ENCODE data around the gene TTLL12.
"Not testable (repeated sequence)": the region's sequence is repeated elsewhere in the genome, so short reads cannot be mapped to it uniquely, and the experiment has no call there.

Gene TTLL12

DNA sequence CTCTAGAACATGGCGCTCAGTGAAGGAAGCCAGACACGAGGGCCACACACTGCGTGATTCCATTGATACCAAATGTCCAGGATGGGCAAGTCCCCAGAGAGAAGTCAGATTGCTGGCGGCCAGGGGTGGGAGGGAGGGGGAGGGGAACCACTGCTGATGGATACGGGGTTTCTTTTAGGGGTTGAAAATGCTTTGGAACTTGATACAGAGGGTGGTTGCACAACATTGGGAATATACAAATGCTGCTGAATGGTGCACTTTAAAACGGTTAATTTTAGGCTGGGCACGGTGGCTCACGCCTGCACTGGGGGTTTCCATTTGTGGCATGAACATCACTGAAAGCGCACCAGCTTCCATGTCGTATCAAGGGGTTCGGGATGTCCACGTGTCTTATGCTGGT is 30.5 kb downstream of the TTLL12 start:
- DNase-seq, result no peak

DNA sequence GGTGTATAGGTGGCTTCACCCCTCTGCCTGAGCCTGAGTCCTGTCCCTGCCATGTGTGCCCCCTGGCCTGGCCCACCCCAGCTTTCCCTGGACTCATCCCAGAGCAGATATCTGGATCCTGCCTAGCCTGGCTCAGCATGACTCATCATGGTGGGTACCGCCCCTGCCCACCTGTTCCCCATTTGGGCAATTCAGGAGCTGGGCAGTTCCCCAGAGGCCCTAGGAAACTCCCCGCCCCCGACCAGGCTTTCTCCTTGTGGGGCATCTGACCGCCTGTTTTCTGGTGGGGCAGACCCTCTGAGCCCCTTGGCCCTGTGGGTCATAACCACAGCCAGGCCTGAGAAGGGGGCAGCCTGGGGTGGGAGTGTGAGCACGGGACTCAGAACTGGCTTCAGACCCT is 31.1 kb downstream of the TTLL12 start:
- no peak for DNase-seq

DNA sequence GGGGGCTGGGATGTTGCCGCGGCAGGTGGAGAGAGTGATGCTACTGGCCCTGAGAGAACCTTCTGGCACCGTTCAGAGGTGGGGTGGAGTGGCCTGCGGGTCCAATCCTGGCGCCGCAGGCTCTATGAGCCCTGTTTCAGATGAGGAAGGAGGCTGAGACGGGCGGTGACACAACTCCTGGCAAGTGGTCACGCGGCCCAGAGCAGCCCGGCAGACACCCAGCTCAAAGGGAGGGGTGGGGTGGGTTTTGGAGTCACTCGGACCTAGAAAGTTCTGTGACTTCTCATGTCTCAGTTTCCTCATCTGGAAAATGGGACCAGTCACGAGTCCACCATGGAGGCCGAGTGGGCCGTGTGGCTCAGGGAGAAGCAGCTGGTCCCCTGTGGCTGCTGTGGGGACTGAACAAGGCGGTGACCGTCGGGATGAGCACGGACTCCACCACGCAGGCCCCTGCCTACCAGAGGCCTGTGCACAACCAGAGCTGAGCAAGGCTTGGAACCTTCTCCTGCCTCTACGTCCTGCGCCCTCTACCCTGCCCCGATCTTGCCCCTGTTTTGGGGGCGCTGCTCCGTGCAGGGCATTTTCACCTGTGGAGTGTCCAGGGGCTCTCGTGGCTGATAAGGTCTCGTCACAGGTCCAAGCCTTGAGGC is 31.9 kb downstream of the TTLL12 start:
- DNase-seq, result peak in 3 of 58 donors; percentile 14 to 19 (median 18)

DNA sequence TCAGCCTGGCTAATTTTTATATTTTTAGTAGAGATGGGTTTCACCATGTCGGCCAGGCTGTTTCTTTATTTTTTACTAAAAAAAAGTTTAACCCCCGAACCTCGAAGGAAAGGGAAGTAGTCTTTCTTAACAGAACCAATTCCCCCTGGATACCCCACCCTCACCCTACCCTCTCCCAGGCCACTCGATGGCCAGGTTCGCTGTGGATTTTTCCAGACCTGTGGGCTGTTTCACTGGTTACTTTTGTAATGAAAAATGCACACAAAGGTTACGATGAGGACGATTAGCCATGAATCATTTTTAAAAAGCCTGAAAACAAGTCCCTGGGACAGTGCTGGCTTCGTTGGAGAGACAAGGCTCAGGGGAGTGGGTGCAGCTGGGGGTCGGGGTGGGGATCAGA is 33.0 kb downstream of the TTLL12 start:
- DNase-seq, result no peak

DNA sequence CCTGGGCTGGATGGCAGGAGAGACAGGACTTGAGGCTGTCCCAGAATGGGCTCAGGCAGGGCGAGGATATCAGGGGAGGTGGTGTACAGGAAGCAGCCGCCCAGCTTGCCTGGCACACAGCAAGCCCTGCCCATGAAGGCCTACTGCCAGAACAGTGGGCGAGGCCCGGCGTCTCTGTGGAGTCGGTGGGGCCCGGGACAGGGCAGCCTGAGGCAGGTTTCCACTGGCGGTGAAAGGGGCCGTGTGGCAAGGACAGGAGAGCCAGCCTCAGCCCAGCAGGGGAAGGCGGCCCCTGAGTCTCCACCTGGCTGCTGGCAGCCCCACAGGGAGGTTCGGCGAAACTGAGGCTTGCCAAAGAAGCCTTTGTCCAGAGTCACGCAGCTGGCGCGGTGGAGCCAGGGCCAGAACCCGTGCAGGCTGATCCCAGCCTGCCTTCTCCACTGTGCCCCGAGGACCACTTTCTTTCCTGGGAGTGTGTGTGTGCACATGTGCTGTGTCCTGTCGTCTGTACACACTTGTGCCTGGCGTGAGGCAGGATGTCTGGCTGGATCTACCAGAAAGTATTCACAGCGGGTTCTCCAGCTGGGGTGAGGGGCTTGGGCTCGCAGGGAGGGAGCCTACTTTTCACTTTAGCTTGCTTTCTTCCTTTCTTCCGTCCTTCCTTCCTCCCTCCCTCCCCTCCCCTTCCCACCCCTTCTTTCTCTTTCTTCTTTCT is 34.4 kb downstream of the TTLL12 start:
- peak in 37 of 58 donors; percentile 9 to 82 (median 41) for DNase-seq

DNA sequence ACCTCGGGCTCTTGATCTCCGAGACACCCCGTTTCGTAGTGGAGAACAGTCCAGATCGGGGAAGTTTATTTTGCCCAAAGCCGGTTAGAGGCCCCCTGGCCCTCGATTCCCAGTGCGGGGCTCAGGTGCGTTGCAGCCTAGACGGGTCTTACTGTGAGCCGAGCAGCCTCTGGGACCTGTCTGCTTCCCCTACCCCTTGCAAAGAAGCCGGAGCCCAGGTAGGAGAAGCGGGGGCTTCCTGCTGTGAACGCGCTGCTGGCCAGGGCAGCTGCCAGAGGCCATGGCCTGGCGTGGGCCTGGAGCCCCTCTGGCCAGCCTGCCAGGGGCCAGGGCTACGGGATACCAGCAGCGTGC is 35.0 kb downstream of the TTLL12 start:
- peak in 2 of 58 donors; percentile 35 to 53 for DNase-seq

DNA sequence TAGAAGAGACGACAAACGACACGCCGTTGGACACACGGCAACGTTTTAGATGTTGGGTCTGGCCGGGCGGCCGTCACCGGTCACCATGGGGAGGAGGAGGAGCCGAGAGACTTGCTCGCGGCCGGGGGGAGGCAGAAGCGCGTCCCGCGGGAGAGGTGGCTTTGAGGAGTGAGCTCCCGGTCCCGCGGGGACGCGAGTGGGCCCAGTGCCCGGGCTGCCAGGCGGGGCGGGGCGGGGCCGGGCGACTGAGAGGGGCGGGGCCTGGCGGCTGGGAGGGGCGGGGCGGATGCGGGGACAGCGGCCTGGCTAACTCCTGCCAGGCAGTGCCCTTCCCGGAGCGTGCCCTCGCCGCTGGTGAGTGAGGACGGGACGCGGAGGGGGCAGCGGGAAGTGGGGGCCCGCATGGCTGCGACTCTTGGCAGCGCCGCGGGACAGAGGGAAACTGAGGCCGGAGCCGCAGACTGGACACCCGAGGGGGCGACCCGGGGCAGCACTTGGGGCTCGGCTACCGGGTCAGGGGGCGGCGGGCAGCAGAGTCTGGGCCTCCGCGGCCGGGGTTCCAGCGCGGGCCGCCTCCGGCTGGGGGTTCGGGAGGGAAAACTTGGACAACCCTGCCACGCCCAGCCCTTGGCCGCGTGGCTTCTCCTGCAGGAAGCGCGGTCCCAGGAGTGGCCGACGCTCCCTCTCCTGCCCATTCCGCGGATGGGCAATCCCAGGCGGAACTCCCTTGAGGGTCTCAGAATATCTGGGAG is 35.5 kb downstream of the TTLL12 start, which contains the start of gene TSPO:
Gene TSPO, plus strand, starts transcription at position 309 of the 752 bp plus-strand sequence. CDS start 7,680 bp downstream, outside the sequence.
- DNase-seq, result peak in 54 of 58 donors; percentile 17 to 89 (median 70)

DNA sequence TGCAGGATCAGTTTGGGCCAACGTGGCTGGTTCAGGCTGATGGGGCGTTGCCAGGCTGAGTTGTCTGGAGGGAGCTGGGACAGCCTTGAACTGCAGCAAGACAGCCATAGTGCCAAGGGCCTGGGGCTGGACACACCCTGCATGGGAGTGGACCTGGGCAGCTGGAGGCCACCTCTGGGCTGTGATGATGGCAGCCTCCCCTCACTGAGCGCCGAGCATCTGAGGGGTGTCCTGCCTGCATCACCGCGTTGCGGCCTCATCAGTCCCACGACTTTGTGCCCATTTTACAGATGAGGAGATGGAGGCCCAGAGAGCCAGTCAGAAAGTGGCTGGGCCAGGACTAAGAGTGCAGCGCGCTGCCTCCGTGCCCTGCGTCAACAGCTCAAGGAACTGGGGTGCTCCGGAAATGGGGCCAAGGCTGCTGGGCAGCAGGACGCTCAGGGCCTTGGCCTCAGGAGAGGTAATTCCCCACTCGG is 36.2 kb downstream of the TTLL12 start:
- DNase-seq, result no peak

DNA sequence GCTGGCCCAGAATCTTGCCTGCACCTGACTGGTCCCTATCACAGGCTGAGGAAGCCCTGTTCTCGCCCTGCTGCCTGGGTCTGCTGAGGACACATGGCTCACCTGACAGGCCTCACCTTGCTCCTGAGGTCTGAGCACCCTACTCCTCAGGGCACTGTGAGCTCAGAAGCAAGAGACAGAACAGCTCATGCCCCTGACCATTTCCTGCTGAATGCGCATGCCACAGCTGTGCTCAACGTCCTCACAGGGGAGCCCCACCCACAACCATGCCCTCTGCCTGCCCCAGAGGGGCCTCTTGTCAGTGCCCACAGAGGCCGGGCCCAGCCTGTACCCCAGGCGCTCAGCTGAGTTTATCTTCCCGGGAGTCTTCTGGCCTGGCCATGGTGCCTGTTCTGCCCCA is 38.4 kb downstream of the TTLL12 start:
- DNase-seq, result peak in 1 of 58 donors; percentile 6

DNA sequence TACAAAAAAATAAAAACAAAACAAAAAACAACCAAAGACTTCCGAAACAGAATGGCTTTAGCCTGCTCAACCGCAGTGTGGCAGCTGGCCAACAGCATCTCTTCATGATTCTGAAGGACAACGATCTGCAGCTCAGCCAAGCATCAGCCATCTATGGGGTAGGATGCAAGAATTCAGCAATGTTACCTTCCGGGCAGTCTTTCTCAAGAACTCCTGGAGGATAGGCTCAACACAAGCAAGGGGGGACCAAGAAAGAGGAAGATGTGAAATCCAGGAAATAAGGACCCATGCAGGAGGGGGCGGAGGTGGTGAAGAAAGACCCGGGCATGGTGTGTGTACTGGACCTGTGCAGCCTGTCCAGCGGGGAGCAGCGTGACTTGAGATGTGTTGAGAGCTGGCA is 39.1 kb downstream of the TTLL12 start:
- peak in 4 of 58 donors; percentile 6 to 52 (median 8) for DNase-seq

DNA sequence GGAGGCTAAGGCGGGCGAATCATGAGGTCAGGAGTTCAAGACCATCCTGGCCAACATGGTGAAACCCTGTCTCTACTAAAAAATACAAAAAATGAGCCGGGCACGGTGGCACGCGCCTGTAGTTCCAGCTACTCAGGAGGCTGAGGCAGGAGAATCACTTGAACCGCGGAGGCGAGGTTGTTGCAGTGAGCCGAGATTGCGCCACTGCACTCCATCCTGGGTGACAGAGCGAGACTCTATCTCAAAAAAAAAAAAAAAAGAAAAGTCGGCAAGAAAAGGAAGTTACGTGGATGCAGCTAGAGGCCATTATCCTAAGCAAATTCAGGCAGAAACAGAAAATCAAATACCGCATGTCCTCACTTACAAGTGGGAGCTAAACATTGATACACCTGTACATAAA is 40.6 kb downstream of the TTLL12 start:
- not testable (repeated sequence) for DNase-seq

DNA sequence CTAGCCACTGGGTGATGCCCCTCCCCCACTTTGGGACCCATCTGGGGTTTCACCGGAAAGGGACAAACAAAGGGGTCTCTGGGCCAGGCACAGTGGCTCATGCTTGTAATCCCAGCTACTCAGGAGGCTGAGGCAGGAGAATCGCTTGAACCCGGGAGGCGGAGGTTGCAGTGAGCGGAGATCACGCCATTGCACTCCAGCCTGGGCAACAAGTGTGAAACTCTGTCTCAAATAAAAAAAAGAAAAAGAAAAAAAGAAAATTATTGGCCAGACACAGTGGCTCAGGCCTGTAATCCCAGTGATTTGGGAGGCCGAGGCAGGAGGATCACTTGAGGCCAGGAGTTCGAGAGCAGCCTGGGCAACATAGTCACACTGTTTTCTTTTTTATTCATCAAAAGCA is 41.6 kb downstream of the TTLL12 start:
- not testable (repeated sequence) for DNase-seq

DNA sequence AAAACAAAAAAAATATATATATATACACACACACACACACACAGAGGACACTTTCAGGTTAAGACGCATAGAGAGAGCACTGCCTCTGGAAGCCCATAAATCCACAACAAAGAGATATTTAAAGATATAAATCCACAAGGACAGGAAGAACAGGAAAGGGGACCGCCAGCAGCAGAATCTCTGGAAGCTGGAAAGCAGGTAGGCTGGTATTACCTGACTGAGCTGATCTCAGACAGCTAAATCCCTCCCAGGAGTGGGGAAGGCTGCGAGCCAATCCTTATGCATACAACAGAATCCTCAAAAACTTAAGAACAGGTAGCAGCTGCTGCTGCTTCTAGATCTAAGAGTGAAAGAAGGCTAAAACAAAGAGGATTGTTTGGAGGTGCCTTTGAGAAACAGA is 42.0 kb downstream of the TTLL12 start:
- DNase-seq, result no peak

DNA sequence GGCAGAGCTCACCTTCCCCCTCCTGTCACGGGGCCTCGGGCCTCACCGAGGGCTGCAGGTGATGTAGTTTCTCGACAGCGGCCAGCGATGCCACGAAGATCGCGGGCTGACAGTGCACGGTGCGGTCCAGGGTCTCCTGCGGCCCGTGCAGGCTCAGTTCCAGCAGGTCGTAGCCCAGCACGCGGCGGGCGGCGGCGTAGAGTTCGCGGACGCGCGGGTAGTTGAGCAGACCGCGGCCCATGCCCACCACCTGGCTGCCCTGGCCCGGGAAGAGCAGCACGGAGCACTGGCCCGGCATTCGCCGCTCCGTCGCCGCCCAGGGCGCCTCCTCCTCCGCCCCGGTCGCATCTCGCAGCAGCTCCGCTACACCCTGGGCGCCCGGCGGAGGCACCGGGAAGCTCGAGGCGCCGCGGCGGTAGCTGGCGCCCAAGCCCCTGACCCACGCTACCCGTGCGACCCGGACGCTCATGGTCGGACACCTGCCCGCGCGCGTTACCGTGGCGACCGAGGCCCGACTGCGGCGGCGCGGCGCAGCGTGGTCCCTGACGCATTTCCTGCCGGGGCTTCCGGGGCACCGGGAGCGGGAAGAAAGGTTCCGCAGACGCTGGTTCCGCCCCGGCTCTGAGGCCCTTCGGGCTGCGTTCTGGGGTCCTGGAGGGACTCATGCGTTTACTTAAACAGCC is 43.9 kb downstream of the TTLL12 start, which contains the start of gene MCAT:
Gene MCAT, minus strand, starts transcription at position 519 of the 683 bp plus-strand sequence. Its CDS starts 50 bp downstream, at position 469.
- peak in 57 of 58 donors; percentile 27 to 94 (median 77) for DNase-seq

DNA sequence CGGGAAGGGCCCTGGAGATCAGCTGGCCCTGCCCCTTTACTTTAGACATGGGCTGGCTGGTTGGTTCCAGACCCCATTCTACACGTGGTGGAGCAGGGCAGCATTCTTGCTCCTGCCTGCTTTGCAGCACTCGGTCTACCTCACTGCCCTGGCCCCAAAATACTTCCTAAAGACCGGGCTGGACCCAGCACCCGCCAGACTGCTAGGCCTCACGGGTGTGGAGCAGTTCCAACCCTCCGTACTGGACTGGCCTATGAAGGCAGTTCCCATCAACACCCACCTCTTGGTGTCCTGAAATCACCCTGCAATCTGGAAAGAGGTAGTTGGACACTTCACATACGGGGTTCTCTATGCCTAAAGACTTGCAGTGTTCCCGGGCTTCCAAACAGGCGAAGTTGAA is 50.1 kb downstream of the TTLL12 start:
- no peak for DNase-seq

DNA sequence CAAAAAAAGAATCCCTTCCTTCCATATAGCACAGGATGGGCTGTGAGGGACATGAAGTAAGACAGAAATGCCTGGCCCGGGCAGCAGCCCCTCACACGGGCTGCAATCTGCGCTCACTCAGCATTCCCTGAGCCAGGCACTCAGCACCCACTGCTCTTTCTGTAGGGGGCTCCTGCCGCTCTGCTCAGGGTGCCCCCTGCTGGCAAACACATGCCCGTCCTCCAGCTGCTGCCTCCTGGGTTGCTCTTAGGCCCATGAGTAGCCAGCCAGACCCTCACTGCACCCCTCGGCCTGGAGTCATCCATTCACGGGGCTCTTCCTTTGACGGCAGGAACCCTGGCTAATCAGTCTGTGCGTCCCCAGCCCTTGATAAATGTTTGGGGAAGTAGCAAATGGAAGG is 50.7 kb downstream of the TTLL12 start:
- peak in 4 of 58 donors; percentile 6 to 29 (median 12) for DNase-seq

DNA sequence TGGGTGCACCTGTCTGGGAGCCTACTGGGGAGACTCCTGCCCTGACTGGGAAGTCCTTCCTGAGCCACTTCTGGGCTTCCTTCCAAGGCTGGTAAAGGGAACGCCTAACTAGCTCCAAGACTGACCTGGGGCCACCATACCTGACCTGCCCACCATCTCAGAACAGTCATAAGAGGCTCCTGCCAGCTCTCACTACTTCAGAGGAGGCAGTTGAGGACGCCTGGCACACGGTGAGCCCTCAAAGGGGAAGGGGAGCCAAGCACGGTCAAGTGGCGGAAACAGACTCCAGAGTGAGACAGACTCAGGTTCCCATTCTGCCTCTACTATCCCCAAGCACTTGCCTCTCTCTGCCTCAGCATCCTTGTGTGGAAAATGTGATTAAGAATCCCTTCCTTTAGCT is 51.4 kb downstream of the TTLL12 start:
- DNase-seq, result no peak

DNA sequence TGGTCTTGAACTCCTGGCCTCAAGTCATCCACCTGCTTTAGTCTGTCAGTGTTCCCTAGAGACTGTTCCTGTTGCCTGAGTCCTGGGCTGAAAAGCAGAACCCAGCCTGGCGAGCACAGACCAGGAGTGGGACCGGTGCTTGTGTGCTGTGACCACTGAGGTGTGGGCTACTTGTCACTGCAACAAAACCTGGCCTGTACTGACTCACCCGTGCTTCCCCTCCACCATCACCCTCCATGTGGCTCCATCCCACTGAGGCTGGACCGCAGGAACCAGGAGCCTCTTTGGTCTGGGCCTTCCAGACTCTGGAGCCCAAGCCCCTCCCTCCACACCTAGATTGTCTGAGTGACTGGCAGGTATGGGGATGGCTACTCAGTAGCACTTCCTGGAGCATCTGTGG is 52.4 kb downstream of the TTLL12 start:
- DNase-seq, result no peak

DNA sequence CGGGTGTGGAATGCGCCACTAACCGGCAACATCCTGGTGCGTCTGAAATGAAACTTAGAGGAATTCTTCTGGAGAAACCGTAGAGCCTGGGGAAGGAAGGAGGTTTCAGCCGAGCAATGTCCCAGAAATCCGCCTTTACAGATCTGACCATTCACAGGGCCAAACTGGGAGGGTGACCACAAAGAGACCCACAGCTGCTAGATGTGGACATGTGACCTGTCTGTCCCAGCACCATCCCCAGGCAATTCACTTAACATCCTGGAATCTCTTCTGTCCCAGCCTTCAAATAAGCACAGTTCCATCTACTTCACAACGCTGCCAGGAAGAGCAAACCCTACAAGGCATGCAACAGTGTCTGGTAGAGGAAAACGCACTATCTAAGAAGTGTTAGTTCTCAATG is 53.5 kb downstream of the TTLL12 start:
- DNase-seq, result no peak

DNA sequence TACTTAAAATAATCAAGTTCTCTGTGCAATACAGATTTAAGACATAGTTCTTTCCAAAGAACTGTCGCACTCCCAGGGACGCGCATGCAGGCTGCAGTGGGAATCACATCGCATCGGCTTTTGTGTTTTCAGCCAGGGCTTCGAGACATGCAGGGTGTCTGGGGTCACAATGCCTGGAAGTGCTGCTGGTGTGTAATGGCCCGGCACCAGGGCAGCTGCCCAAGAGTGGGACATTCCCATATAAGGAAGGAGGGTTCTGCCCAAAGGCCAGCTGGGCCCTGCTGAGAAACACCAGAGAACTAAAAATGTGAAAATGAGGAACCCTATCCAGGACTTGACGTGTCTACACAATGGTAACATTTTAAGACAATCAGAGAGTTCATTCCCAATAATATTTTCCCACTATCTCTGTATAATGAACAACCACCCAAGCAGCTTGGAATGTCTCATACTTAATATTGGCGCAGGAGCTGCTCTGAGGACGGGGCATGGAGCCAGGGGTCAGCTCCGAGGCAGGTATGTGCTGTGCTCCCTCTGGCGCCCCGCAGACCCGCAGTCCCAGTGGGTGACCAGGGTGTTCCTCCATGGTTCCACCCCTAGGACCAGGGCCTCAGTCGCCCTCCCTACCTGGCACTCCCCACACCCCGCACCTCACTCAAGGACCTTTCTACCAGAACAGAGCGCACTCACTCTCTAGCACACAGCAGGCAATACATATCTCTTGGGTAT is 55.0 kb downstream of the TTLL12 start:
- no peak for DNase-seq

All from anterior cingulate cortex (tissue), 58 donors.